MM.1S (cell line): ENCODE results near the gene SULT1A1.
"Not testable (repeated sequence)": the region's sequence is repeated elsewhere in the genome, so short reads cannot be mapped to it uniquely, and the experiment has no call there.

Experiments used
- EZH2 ChIP-seq: fragments of 300-600 bp; sonication (generic); optimal IDR thresholded peaks from 2 replicates; pipeline ENCODE3; 2017; ENCODE audit warnings: low read depth, mild to moderate bottlenecking, antibody characterized with exemption, low read length, mixed read lengths
- EZH2phosphoT487 ChIP-seq: fragments of 300-600 bp; sonication (generic); IDR thresholded peaks from 2 replicates; pipeline ENCODE4 v1.6.1; 2018; ENCODE audit warnings: antibody characterized with exemption, low read length
- TF ChIP-seq, protein P1 (sequence below): fragments of 300-600 bp; sonication (generic); IDR thresholded peaks from 2 replicates; pipeline ENCODE4 v1.5.1; 2016; ENCODE audit warnings: antibody characterized with exemption, low read length, mixed read lengths

DNA sequence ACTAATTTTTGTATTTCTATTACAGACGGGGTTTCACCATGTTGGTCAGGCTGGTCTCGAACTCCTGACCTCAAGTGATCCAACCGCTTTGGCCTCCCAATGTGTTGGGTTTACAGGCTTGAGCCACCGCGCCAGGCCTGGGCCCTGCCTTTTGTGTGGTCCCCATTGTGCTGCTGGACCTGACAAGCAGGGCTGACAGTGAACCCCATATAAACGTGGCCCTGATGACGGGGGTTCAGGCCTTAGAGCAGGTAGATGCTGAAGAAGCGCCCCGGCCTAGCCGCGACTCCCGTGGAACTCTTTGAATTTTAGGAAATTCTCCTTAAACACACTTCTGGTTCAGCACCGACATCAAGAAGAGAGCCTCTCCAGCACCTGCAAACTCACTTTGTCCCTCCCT is 8.3 kb downstream of the SULT1A1 start:
- TF ChIP-seq, protein P1, sequence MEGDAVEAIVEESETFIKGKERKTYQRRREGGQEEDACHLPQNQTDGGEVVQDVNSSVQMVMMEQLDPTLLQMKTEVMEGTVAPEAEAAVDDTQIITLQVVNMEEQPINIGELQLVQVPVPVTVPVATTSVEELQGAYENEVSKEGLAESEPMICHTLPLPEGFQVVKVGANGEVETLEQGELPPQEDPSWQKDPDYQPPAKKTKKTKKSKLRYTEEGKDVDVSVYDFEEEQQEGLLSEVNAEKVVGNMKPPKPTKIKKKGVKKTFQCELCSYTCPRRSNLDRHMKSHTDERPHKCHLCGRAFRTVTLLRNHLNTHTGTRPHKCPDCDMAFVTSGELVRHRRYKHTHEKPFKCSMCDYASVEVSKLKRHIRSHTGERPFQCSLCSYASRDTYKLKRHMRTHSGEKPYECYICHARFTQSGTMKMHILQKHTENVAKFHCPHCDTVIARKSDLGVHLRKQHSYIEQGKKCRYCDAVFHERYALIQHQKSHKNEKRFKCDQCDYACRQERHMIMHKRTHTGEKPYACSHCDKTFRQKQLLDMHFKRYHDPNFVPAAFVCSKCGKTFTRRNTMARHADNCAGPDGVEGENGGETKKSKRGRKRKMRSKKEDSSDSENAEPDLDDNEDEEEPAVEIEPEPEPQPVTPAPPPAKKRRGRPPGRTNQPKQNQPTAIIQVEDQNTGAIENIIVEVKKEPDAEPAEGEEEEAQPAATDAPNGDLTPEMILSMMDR: not testable (repeated sequence)
- not testable (repeated sequence) for TF ChIP-seq EZH2, EZH2phosphoT487
